GM12801 (cell line): Measurements from ENCODE around the gene NSMF.

Source experiments
- CTCF ChIP-seq: IDR thresholded peaks from one replicate; pipeline ENCODE4 v1.5.1; 2011; ENCODE audit warnings: control low read depth; ENCODE audit not compliant: insufficient read length; ENCODE audit errors: extremely low read depth

Gene NSMF

GRCh38 chr9:137500666-137501397, 41.7 kb upstream of the NSMF start:
- TF ChIP-seq CTCF, result no peak

GRCh38 chr9:137499858-137500661, 40.9 kb upstream of the NSMF start:
- no peak for TF ChIP-seq CTCF

- TF ChIP-seq CTCF, result no peak
Measured at GRCh38 chr9:137499416-137499815, 40.3 kb upstream of the NSMF start.

- no peak for TF ChIP-seq CTCF
Measured at GRCh38 chr9:137498720-137499150, 39.6 kb upstream of the NSMF start.

- TF ChIP-seq CTCF, result no peak
Measured at GRCh38 chr9:137497921-137498719, 39.0 kb upstream of the NSMF start.

GRCh38 chr9:137496601-137497375, 37.7 kb upstream of the NSMF start:
- no peak for TF ChIP-seq CTCF
